HG02678 (cell line): ENCODE measurements around the gene ZNF217.
"Not testable (repeated sequence)": the region's sequence is repeated elsewhere in the genome, so short reads cannot be mapped to it uniquely, and the experiment has no call there.

ENCODE experiments used
- ATAC-seq: cut with Tn5 transposase; IDR thresholded peaks from one replicate; pipeline ENCODE4 v1.9.1; 2021; ENCODE audit warnings: mild to moderate bottlenecking, moderate library complexity; ENCODE audit not compliant: unreplicated experiment

ZNF217 gene

DNA sequence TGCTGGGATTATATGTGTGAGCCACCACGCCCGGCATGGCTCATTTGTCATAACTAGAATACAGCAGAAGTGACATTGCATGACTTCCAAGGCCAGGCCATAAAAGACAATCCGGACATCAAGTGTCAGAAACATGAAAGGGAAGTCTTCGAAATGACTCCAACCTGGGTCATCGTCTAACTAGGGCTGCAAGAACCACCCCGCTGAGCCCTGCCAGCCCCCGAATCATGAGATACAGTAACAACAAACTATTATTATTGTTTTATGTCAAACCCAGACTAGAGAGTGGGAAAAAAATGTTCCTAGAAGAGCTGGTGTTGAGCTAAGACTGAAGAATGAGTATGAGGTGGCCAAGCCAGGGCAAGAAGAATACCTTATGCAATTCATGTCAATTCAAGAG lies 59.6 kb downstream of the ZNF217 start:
- no peak for ATAC-seq

DNA sequence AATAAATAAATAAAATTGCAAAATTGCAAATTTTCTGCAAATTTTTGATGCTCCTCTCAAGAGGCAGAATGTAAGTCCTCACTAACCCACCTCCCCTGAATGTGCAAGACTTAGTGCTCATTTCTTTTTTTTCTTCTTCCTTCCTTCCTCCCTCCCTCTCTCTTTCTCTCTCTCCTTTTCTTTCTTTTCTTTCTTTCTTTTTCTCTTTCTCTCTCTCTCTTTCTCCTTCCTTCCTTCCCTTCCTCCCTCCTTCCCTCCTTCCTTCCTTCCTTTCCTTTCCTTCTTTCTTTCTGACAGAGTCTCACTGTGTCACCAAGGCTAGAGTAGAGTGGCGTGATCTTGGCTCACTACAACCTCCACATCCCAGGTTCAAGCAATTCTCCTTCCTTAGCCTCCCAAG lies 60.1 kb downstream of the ZNF217 start:
- ATAC-seq = no peak

DNA sequence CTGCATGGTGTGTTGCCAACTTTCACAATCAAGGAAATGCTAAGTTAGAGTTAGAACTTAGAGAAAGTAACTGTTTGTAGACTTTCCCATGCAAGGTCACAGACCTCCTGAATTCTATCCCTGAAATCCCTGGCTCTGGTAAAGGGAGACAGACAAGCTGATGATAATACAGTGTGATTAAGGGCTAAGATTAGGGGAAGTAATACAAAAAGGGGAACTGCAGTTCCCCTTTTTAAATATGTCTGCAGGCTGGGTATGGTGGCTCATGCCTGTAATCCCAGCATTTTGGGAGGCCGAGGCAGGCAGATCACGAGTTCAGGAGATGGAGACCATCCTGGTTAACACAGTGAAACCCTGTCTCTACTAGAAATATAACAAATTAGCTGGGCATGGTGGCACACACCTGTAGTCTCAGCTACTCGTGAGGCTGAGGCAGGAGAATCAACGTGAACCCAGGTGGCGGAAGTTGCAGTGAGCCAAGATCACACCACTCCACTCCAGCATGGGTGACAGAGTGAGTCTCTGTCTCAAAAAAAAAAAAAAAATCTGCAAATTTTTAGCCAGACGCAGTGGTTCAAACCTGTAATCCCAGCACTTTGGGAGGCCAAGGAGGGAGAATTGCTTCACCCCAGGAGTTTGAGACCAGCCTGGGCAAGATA lies 60.9 kb downstream of the ZNF217 start:
- not testable (repeated sequence) for ATAC-seq

DNA sequence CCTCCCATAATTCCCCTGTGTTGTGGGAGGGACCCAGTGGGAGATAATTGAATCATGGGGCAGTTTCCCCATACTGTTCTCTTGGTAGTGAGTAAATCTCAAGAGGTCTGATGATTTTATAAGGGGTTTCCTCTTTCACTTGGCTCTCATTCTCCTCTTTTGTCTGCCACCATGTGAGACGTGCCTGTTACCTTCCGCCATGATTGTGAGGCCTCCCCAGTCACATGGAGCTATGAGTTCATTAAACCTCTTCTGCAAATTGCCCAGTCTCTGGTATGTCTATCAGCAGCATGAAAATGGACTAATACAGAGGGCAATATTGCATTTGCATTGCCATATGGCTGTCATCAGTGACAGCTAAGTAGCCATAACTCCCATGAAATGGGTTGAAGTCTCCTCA lies 63.2 kb downstream of the ZNF217 start:
- no peak for ATAC-seq

DNA sequence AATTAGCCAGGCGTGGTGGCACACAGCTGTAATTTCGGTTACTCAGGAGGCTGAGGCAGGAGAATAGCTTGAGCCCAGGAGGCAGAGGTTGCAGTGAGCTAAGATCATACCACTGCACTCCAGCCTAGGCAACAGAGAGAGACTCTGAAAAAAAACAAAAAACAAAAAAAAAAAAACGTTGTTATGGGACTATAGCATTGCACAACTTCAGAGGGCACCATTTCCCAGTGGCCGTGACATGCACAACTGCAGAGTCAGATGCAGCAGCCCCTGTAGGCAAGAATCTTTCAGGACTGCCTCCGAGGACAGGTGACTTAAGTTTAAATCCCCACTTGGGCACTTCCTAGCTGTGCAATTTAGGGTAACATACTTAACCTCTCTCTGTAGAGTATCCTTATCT lies 64.0 kb downstream of the ZNF217 start:
- no peak for ATAC-seq

DNA sequence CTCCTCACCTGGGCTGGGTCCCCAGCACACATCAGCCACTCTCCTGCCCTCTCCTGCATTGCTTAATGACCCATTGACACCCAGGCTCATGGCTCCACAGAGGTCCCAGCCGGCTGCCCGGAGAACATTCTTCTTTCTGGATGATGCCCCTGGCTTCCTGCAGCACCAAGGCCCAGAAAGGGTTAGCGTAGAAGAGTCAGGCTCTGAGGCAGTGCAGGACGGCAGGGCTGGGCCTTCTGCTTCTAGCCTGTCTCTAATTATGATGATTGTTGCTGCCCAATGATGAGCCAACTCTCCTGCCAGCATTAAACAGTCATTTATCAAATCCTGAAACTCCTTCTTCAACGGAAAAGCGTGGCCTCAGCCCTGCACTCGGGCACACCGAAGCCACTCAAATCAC lies 66.4 kb downstream of the ZNF217 start:
- ATAC-seq = no peak

DNA sequence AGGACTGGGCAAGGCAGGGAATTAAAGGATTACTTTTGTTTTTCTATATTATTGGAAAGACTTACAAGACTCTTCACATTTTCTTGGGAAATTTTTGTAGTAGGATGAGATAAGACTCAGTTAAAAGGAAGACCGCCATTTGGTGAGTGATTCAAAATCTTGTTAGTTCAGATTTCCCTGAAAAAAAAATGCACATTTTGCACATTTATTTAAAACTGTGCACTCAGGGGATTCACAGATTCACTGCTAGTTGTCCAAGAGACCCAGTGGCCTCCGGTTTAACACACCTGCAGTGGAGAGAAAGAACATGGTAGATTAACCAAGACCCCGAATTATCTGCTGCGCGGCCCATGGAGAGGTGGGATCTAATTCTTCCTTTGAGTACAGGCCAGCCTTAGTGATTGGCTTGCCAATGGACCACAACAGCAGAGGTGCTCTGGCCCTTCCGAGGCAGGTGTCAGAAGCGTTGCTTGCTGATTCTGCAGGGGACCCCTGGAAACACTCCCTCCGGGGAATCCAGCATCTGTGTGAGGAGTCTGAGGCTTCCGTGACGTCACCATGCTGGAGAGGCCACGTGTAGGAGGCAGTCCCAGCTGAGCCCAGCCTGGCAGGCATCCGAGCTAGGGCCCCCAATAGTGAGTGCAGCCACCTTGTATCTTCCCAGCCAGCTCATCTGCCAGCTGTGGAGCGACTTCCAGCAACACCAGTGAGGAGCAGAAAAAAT lies 68.9 kb downstream of the ZNF217 start:
- no peak for ATAC-seq

DNA sequence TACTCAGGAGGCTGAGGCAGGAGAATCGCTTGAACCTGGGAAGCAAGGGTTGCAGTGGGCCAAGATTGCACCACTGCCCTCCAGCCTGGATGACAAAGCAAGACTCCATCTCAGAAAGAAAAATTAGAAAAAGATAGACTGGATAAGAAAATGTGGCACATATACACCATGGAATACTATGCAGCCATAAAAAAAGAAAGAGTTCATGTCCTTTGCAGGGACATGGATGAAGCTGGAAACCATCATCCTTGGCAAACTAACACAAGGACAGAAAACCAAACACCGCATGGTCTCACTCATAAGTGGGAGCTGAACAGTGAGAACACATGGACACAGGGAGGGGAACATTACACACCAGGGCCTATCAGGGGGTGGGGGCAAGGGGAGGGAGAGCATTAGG lies 70.0 kb downstream of the ZNF217 start:
- not testable (repeated sequence) for ATAC-seq

DNA sequence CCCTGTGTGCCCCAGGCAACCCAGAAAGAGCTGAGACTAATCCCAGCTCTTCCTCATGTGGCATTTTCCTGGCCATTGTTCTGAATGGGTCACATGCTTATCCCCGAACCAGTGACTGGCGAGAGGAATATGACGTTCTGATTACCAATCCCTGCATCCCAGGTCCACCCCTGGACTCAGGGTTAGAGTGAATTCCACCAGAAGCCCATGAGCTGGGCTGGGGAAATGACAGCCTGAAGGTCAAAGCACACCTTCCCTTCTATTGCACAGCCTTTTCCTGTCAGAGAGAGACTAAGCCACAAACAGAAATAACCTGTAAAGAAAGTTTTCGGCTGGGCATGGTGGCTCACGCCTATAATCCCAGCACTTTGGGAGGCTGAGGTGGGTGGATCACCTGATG lies 70.9 kb downstream of the ZNF217 start:
- no peak for ATAC-seq

DNA sequence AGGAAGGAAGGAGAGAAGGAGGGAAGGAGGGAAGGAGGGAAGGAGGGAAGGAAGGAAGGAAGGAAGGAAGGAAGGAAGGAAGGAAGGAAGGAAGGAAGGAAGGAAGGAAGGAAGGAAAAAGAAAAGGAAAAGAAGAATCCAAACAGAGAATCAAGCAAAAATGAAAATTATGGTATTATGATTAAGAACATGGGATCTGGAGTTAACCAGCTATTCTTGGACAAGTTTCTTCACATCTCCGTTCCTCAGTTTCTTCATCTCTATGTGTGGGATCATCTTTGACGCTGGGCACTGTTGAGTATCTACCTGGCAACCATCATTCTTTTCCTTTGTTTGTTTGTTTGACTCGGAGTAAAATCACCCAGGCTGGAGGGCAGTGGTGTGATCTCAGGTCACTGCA lies 71.6 kb downstream of the ZNF217 start:
- no peak for ATAC-seq

DNA sequence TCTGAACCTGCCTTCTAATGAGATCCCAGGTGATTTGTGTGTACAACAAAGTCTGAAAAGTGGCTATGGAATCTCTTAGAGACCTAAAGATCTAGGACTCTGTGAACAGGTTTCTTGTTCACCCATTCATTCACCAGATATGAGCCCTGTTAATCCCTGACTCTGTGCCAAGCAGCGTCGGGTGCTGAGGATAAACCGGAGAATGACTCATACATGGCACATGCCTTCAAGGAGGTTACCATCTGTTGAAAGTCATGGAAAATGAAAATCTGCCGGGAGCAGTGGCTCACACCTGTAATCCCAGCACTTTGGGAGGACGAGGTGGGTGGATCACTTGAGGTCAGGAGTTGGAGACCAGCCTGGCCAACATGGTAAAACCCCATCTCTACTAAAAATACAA lies 72.2 kb downstream of the ZNF217 start:
- ATAC-seq = not testable (repeated sequence)

DNA sequence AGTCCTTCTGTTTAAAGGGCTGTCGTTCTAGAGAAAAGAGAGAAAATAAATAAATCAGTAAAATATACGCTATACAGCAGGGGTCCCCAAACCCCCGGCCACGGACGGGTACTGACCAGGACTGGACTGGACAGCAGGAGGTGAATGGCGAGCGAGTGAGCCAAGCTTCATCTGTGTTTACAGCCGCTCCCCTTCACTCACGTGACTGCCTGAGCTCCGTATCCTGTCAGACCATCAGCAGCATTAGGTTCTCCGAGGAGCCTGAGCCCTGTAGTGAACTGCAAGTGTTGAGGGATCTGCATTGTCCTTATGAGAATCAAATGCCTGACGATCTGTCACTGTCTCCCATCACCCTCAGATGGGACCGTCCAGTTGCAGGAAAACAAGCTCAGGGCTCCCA lies 76.5 kb downstream of the ZNF217 start:
- ATAC-seq = no peak
